HepG2 (cell line): ENCODE results near the gene FAT1. TPM values are rescaled to one million over a fixed set of nuclear protein-coding genes. Genes with fewer than 3 reads are reported as not detected.

Experiments used
- IRF1 ChIP-seq: sonication (generic); formaldehyde crosslinking; IDR thresholded peaks from 2 replicates; pipeline ENCODE4 v1.4.0; 2020; ENCODE audit warnings: low read depth, mild to moderate bottlenecking, missing genetic modification reagents
- ISL2 ChIP-seq: sonication (generic); formaldehyde crosslinking; IDR thresholded peaks from 2 replicates; pipeline ENCODE4 v1.5.0; 2020; ENCODE audit warnings: missing genetic modification reagents
- KDM5A ChIP-seq: fragments of 200-600 bp; sonication (generic); IDR thresholded peaks from 2 replicates; pipeline ENCODE4 v1.7.0; 2018; ENCODE audit warnings: antibody characterized with exemption, mild to moderate bottlenecking, low read length, borderline replicate concordance
- MAFK ChIP-seq, 2 experiments: IDR thresholded peaks in 1 of 2; conservative IDR thresholded peaks in 1 of 2; 2 replicates each; pipeline ENCODE4 v1.6.1; 2011; ENCODE audit warnings: improper control_type of control experiment in 2 of 2, low read length in 2 of 2
- NR3C1 ChIP-seq: sonication (generic); formaldehyde crosslinking; IDR thresholded peaks from 2 replicates; pipeline ENCODE4 v1.4.0; 2020; ENCODE audit warnings: missing genetic modification reagents
- YY1 ChIP-seq: IDR thresholded peaks from 2 replicates; pipeline ENCODE4 v1.6.1; 2011; ENCODE audit warnings: low read length, low read depth, moderate library complexity, mild to moderate bottlenecking; ENCODE audit not compliant: insufficient read depth, insufficient replicate concordance
- ZBTB10 ChIP-seq: sonication (generic); formaldehyde crosslinking; IDR thresholded peaks from 2 replicates; pipeline ENCODE4 v1.4.0; 2020; ENCODE audit warnings: missing genetic modification reagents, borderline replicate concordance
- ZBTB37 ChIP-seq: sonication (generic); formaldehyde crosslinking; IDR thresholded peaks from 2 replicates; pipeline ENCODE4 v1.4.0; 2020; ENCODE audit warnings: mild to moderate bottlenecking, missing genetic modification reagents
- ZBTB39 ChIP-seq: sonication (generic); formaldehyde crosslinking; IDR thresholded peaks from 2 replicates; pipeline ENCODE4 v1.5.0; 2020; ENCODE audit warnings: missing genetic modification reagents
- ZNF280D ChIP-seq: sonication (generic); formaldehyde crosslinking; IDR thresholded peaks from 2 replicates; pipeline ENCODE4 v1.5.1; 2020; ENCODE audit warnings: mild to moderate bottlenecking, missing genetic modification reagents
- ZNF281 ChIP-seq: sonication (generic); formaldehyde crosslinking; IDR thresholded peaks from 2 replicates; pipeline ENCODE4 v1.4.0; 2020; ENCODE audit warnings: missing genetic modification reagents, borderline replicate concordance
- polyA plus RNA-seq, 8 experiments: library from polyadenylated mRNA; depleted of rRNA in 3 of 8; stranded (reverse) in 7 of 8; unstranded in 1 of 8; fragments of >200 nt; fragmentation: Illumina TruSeq in 4 of 8; extraction: Trizol in 4 of 8; gene quantifications; 2 replicates each; pipeline versions ENCODE4 v1.2.1 to v1.2.3, GENCODE V29; 2011 to 2016; ENCODE audit warnings: low read depth in 4 of 8, missing spikeins in 1 of 8, mixed read lengths in 1 of 8; ENCODE audit not compliant: insufficient read depth in 1 of 8
- total RNA-seq, 5 experiments: library from RNA; depleted of rRNA; stranded (reverse); fragments of >200 nt; fragmentation: Illumina TruSeq; extraction: Trizol; gene quantifications; 2 replicates each; pipeline ENCODE4 v1.2.3, GENCODE V29; 2016; ENCODE audit warnings: low read depth in 1 of 5

The FAT1 gene
- total and polyA plus RNA-seq, 2 of the 13 experiments (the other 11 are each of a cell fraction or from before 2014, with no cell fraction given), result 185 to 216 TPM

- TF ChIP-seq ZNF280D (CRISPR knock-in tag) (no peak), YY1 (no peak), KDM5A (no peak), ZBTB37 (CRISPR knock-in tag) (no peak), ZBTB39 (no peak), NR3C1 (CRISPR knock-in tag) (no peak), MAFK (conservative IDR thresholded peaks at IDR 0.05 in 1 of 2, IDR thresholded peaks at IDR 0.05 in 1 of 2; ENCODE audit: low read length in 2 of 2) (peak; percentile 50 to 56), ISL2 (CRISPR knock-in tag) (peak; percentile 91), ZBTB10 (no peak), IRF1 (CRISPR knock-in tag) (no peak), ZNF281 (CRISPR knock-in tag) (no peak)
Measured at GRCh38 chr4:186643501-186644310, 80.0 kb downstream of the FAT1 start (continued).
